Esophagus muscularis mucosa (tissue), 4 donors: ENCODE measurements around the gene MARCHF11. TPM values are rescaled to one million over a fixed set of nuclear protein-coding genes. Genes with fewer than 3 reads are reported as not detected.

Experiments
- DNase-seq: peaks from one replicate; pipeline ENCODE4 v3.0.0-alpha.2; 2017; ENCODE audit errors: extremely low spot score
- H3K27ac ChIP-seq, 4 donors: fragments of 200-600 bp; sonication (generic); replicated peaks in 1 of 4; 1 replicate in 3 of 4; 2 replicates in 1 of 4; pipeline ENCODE4 v1.5.1; 2016 to 2019; ENCODE audit warnings: mild to moderate bottlenecking in 1 of 4
- H3K27me3 ChIP-seq, 4 donors: fragments of 200-600 bp; sonication (generic); one replicate each; pipeline versions ENCODE4 v1.5.1 to v1.6.0; 2016 to 2019
- H3K36me3 ChIP-seq, 4 donors: fragments of 200-600 bp; sonication (generic); one replicate each; pipeline ENCODE4 v1.5.1; 2016 to 2019
- H3K4me1 ChIP-seq, 4 donors: fragments of 200-600 bp; sonication (generic); one replicate each; pipeline ENCODE4 v1.5.1; 2016 to 2019
- H3K4me3 ChIP-seq, 4 donors: fragments of 200-600 bp; sonication (generic); 1 replicate in 2 of 4; 2 replicates in 2 of 4; pipeline ENCODE4 v1.5.1; 2016 to 2019; ENCODE audit warnings: mild to moderate bottlenecking in 4 of 4, moderate library complexity in 1 of 4
- H3K9me3 ChIP-seq, 4 donors: fragments of 200-600 bp; sonication (generic); 1 replicate in 3 of 4; 2 replicates in 1 of 4; pipeline ENCODE4 v1.5.1; 2016 to 2019
- CTCF ChIP-seq, 3 experiments: fragments of 200-600 bp in 2 of 3; fragments of 450-650 bp in 1 of 3; sonication (generic) in 2 of 3; IDR thresholded peaks; one replicate each; pipeline ENCODE4 v1.5.1; 2017 to 2019; ENCODE audit warnings: antibody characterized with exemption in 3 of 3, mild to moderate bottlenecking in 2 of 3, moderate library complexity in 1 of 3
- EP300 ChIP-seq: sonication (generic); formaldehyde crosslinking; IDR thresholded peaks from one replicate; pipeline ENCODE4 v1.6.1; 2017; ENCODE audit warnings: antibody characterized with exemption
- POLR2A ChIP-seq: fragments of 450-650 bp; IDR thresholded peaks from one replicate; pipeline ENCODE4 v1.6.1; 2017; ENCODE audit warnings: antibody characterized with exemption, moderate library complexity, mild to moderate bottlenecking, low read depth
- POLR2AphosphoS5 ChIP-seq, 2 donors: sonication (generic); formaldehyde crosslinking; IDR thresholded peaks; one replicate each; pipeline ENCODE4 v1.6.1; 2017; ENCODE audit warnings: antibody characterized with exemption in 2 of 2
- WGBS: methylation state at CpG from one replicate; pipeline ENCODE4 v1.1.5; 2018; 5-methylcytosine and 5-hydroxymethylcytosine counted together
- intact Hi-C: fragments of 100-400 bp; cut with DNase I; formaldehyde crosslinking; loops from one replicate; pipeline ENCODE4 v1.15.1; 2023
- total RNA-seq, 4 donors: library from RNA; depleted of rRNA; stranded (reverse); fragments of >200 nt; gene quantifications; one replicate each; pipeline versions ENCODE4 v1.1.0 to v1.2.1, GENCODE V29; 2016

Gene MARCHF11
- total RNA-seq, 4 donors from 2014 or later: 0.42 TPM; not detected in 3

GRCh38 chr5:16152601-16153568, 26.7 kb downstream of the MARCHF11 start:
- no peak for TF ChIP-seq POLR2AphosphoS5 (IDR thresholded peaks at IDR 0.05)
- TF ChIP-seq POLR2A: no peak
- no peak for TF ChIP-seq EP300
- TF ChIP-seq CTCF (IDR thresholded peaks at IDR 0.05): no peak
- WGBS: 44% methylated on average over 3 of the region's 3 CpGs
- Histone ChIP-seq H3K4me3 (no peak overlapping the region), H3K9me3 (peaks cover 0 to 5% (median 0%) of the 10 kb centered on the region in 4 donors), H3K27me3 (no peaks in the 10 kb centered on the region), H3K36me3 (no peaks in the 10 kb centered on the region), H3K4me1 (no peaks in the 10 kb centered on the region), H3K27ac (no peak overlapping the region)
- intact Hi-C loops: no loop called here
- DNase-seq: no peak

DNA sequence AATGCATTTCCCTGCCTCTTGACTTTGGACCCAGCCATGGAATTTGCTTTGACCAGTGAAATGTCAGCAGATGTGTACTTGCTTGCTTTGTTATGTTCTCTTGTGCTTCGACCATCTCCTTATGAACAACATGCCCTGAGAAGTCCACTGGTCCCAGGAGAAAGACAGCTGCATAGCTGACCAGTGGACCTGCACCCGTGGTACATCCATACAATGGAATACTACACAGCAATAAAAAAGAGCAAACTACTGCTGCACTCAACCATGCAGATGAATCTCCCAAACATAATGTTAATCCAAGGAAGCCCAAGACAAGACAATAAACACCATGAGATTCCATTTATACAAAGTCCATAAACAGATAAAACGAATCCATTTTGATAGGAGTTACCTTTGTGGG, 30.0 kb downstream of the MARCHF11 start:
- no peaks in the 10 kb centered on the region for H3K4me1 ChIP-seq
- no peak for TF ChIP-seq POLR2A
- no peak for TF ChIP-seq POLR2AphosphoS5 (IDR thresholded peaks at IDR 0.05)
- TF ChIP-seq EP300: no peak
- TF ChIP-seq CTCF (IDR thresholded peaks at IDR 0.05): no peak
- 89% methylated on average over 3 of the region's 3 CpGs for WGBS
- no peak overlapping the region for H3K4me3 ChIP-seq
- H3K27me3 ChIP-seq: no peaks in the 10 kb centered on the region
- peaks cover 0 to 5% (median 0%) of the 10 kb centered on the region in 4 donors for H3K9me3 ChIP-seq
- no peaks in the 10 kb centered on the region for H3K36me3 ChIP-seq
- H3K27ac ChIP-seq: no peak overlapping the region
- DNase-seq: no peak
- intact Hi-C loops: no loop called here

DNA sequence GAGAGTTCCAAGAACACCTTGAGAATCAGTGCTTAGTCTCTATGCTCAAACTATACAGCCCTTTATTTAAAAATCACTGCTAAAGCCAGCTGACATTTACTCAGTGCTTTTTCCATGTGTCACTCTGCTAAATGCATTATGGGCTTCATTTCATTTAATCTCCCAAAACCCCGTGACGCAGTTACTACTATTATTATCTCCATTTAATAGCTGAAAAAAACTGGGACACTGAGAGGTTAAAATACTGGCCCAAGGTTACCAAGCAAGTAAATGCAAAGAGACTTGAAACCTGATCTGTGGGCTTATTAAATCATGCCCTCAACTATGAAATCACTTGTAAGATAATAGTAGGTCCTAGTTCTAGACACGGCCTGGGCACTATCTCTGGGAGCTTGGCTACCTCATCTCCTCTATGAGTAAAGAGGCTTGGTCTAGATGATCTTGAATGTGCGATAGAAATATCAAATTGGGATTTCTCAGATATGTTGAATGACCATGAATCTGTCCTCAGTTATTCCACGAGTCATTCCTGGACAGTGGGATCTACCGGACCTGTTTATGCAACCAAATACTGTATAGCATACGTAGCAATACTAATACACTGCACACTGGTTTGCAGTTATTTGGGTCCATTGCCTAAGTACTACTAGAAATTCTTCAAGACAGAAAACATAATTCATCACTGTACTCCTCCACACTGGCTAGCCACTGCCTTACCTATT, 32.3 kb downstream of the MARCHF11 start:
- H3K36me3 ChIP-seq: no peaks in the 10 kb centered on the region
- TF ChIP-seq CTCF (IDR thresholded peaks at IDR 0.05) (no peak), EP300 (no peak), POLR2AphosphoS5 (IDR thresholded peaks at IDR 0.05) (no peak), POLR2A (no peak)
- no peaks in the 10 kb centered on the region for H3K4me1 ChIP-seq
- 80% methylated on average over 7 of the region's 7 CpGs for WGBS
- no peak overlapping the region for H3K27ac ChIP-seq
- H3K4me3 ChIP-seq: no peak overlapping the region
- no peaks in the 10 kb centered on the region for H3K9me3 ChIP-seq
- no peaks in the 10 kb centered on the region for H3K27me3 ChIP-seq
- DNase-seq: no peak
- intact Hi-C loops: no loop called here

GRCh38 chr5:16144416-16144815, 35.2 kb downstream of the MARCHF11 start:
- Histone ChIP-seq H3K4me1 (peaks cover 0 to 3% (median 0%) of the 10 kb centered on the region in 4 donors), H3K9me3 (no peaks in the 10 kb centered on the region), H3K27ac (no peak overlapping the region), H3K36me3 (no peaks in the 10 kb centered on the region), H3K4me3 (no peak overlapping the region), H3K27me3 (no peaks in the 10 kb centered on the region)
- no peak for TF ChIP-seq CTCF (IDR thresholded peaks at IDR 0.05)
- TF ChIP-seq POLR2A: no peak
- no peak for TF ChIP-seq EP300
- TF ChIP-seq POLR2AphosphoS5 (IDR thresholded peaks at IDR 0.05): no peak
- intact Hi-C loops: no loop called here
- DNase-seq: no peak
- WGBS: 93% methylated on average over 4 of the region's 4 CpGs
